ENCODE data around the gene ZFAND3. TPM values are rescaled to one million over a fixed set of nuclear protein-coding genes. Genes with fewer than 3 reads are reported as not detected.

The ZFAND3 gene
- polyA plus RNA-seq, 1 of the 3 experiments (the other 2 are of a cell fraction) = 16.7 TPM

DNA sequence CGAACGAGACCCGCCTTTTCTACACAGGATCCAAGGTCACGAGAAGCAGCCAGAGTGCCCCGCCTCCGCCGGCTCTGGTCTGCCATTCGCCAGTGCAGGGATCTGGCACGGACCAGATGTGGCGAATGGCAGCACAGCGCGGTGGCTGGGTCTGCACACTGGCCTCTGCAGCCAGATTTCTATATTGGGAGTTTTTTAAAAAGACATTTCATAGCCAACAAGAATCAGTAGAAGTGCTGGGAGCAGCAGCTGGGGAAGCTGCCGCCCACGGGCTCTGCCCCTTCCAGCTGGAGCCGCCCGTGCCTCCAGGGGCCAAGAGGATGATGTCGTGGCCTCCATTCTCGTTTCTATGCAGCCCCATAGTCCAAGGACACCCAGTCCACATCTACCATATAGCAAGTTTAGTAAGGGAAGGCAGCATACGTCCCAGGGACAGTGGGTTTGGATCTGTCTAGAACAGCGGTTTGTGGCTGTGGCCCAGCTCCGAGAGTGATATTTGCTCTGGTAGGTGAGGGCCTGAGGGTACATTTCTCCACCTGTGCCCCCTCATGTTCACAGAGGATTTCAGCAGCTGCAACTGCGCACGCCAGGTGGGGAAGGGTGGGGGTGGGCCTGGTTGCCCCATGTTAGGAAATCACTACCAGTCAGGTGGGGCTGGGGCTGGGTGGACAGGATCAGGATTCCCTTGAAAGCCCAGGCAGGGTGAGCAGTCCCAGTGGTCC is 333.7 kb downstream of the ZFAND3 start:
- peaks cover 16% of the 10 kb centered on the region for H4K20me1 ChIP-seq (ENCODE audit: insufficient read depth)
- 92% methylated on average over 18 of the region's 23 CpGs for WGBS (ENCODE audit: low lambda C conversion rate)
- H3K79me2 ChIP-seq (ENCODE audit: insufficient read depth) = no peaks in the 10 kb centered on the region; the same call in 1 of the 2 replicates
- no peaks in the 10 kb centered on the region for H3K27me3 ChIP-seq (ENCODE audit: insufficient read depth)
- H3K4me3 ChIP-seq (ENCODE audit: low read depth in 2 of 2, low read length in 1 of 2) = no peak overlapping the region
- no peak overlapping the region for H3K4me2 ChIP-seq
- H2AFZ ChIP-seq (ENCODE audit: low read depth) = no peak overlapping the region
- peaks cover 8 to 17% of the 10 kb centered on the region in 2 experiments; a peak in 2 of 4 replicates for H3K4me1 ChIP-seq (ENCODE audit: control insufficient read depth in 1 of 2, insufficient read depth in 2 of 2, low read depth in 1 of 2, low read length in 1 of 2)
- no peak overlapping the region; a peak in 1 of 4 replicates for H3K27ac ChIP-seq (ENCODE audit: low read depth in 2 of 2, low read length in 1 of 2)
- H3K9ac ChIP-seq = no peak overlapping the region
- no peaks in the 10 kb centered on the region for H3K9me3 ChIP-seq
- ChIA-PET POLR2A (interaction anchor here (0.6 kb wide), 1 partner anchor 333 kb away, joined by 3 read pairs; no protein-coding TSS in a partner anchor), CTCF (interaction anchor here (1.0 to 1.1 kb wide), 3 partner anchors 42 to 417 kb away, joined by 3 to 4 read pairs (median 3); no protein-coding TSS in a partner anchor)
- no peak for DNase-seq
- H3K9me2 ChIP-seq = no peaks in the 10 kb centered on the region
- no peaks in the 10 kb centered on the region for H3F3A ChIP-seq (replicated peaks; ENCODE audit: insufficient read depth)
- TF ChIP-seq POLR2AphosphoS5 (IDR thresholded peaks at IDR 0.05; ENCODE audit: low read depth, low read length) (no peak), FOXJ3 (CRISPR knock-in tag; IDR thresholded peaks at IDR 0.05) (no peak), RCOR1 (IDR thresholded peaks at IDR 0.05; ENCODE audit: low read length) (no peak), TAF1 (IDR thresholded peaks at IDR 0.05; ENCODE audit: borderline replicate concordance, low read depth, low read length) (no peak), RAD21 (IDR thresholded peaks at IDR 0.05; ENCODE audit: low read length) (no peak)
- TF ChIP-seq, protein P1, sequence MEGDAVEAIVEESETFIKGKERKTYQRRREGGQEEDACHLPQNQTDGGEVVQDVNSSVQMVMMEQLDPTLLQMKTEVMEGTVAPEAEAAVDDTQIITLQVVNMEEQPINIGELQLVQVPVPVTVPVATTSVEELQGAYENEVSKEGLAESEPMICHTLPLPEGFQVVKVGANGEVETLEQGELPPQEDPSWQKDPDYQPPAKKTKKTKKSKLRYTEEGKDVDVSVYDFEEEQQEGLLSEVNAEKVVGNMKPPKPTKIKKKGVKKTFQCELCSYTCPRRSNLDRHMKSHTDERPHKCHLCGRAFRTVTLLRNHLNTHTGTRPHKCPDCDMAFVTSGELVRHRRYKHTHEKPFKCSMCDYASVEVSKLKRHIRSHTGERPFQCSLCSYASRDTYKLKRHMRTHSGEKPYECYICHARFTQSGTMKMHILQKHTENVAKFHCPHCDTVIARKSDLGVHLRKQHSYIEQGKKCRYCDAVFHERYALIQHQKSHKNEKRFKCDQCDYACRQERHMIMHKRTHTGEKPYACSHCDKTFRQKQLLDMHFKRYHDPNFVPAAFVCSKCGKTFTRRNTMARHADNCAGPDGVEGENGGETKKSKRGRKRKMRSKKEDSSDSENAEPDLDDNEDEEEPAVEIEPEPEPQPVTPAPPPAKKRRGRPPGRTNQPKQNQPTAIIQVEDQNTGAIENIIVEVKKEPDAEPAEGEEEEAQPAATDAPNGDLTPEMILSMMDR (IDR thresholded peaks at IDR 0.05) = no peak
- TF ChIP-seq, protein P2, sequence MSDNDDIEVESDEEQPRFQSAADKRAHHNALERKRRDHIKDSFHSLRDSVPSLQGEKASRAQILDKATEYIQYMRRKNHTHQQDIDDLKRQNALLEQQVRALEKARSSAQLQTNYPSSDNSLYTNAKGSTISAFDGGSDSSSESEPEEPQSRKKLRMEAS (IDR thresholded peaks at IDR 0.05; ENCODE audit: low read depth) = no peak
- TF ChIP-seq, protein P3, sequence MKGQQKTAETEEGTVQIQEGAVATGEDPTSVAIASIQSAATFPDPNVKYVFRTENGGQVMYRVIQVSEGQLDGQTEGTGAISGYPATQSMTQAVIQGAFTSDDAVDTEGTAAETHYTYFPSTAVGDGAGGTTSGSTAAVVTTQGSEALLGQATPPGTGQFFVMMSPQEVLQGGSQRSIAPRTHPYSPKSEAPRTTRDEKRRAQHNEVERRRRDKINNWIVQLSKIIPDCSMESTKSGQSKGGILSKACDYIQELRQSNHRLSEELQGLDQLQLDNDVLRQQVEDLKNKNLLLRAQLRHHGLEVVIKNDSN (IDR thresholded peaks at IDR 0.05; ENCODE audit: borderline replicate concordance, low read depth) = no peak
- TF ChIP-seq, protein P4, sequence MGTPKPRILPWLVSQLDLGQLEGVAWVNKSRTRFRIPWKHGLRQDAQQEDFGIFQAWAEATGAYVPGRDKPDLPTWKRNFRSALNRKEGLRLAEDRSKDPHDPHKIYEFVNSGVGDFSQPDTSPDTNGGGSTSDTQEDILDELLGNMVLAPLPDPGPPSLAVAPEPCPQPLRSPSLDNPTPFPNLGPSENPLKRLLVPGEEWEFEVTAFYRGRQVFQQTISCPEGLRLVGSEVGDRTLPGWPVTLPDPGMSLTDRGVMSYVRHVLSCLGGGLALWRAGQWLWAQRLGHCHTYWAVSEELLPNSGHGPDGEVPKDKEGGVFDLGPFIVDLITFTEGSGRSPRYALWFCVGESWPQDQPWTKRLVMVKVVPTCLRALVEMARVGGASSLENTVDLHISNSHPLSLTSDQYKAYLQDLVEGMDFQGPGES (IDR thresholded peaks at IDR 0.05; ENCODE audit: low read depth, low read length) = no peak
- peaks cover 6 to 20% of the 10 kb centered on the region in 2 experiments for H3K36me3 ChIP-seq (replicated peaks in 1 of 2; ENCODE audit: control insufficient read depth in 1 of 2, insufficient read depth in 2 of 2, low read length in 1 of 2)

DNA sequence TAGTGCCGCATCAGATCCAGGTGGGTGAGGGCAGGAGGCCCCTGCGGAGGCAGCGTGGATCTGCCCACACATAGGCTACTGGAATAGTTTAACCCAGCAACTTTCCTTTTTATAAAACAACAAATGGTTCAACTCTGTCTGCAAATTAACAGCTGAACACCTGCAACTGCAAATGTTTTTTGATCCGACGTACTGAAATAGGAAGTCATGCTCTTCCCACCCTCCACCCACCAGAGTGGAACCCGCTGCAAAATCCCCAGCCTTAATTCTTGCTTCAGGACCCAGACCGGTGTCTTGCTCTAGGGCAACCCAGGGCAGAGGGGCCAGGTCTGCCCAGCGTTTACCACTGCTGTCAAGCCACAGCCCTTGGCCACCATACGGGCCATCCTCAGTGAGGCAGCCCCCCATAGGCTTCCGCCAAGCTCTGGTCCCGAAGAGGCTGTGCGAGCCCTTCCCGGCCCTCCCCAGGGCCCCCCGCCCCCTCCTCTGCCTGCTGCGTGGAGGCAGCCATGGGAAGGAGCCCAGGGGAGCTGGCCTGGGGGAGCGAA is 334.3 kb downstream of the ZFAND3 start:
- no peak overlapping the region for H3K9ac ChIP-seq
- peaks cover 15% of the 10 kb centered on the region for H4K20me1 ChIP-seq (ENCODE audit: insufficient read depth)
- H3K4me2 ChIP-seq = no peak overlapping the region
- no peaks in the 10 kb centered on the region for H3K9me2 ChIP-seq
- H3K27me3 ChIP-seq (ENCODE audit: insufficient read depth) = no peaks in the 10 kb centered on the region
- no peak overlapping the region; a peak in 1 of 4 replicates for H3K27ac ChIP-seq (ENCODE audit: low read depth in 2 of 2, low read length in 1 of 2)
- POLR2A ChIA-PET = interaction anchor here (0.6 kb wide), 1 partner anchor 333 kb away, joined by 3 read pairs; no protein-coding TSS in a partner anchor
- no peaks in the 10 kb centered on the region for H3K9me3 ChIP-seq
- H3K4me3 ChIP-seq (ENCODE audit: low read depth in 2 of 2, low read length in 1 of 2) = no peak overlapping the region
- CTCF ChIA-PET = interaction anchor here (1.0 to 1.1 kb wide), 3 partner anchors 41 to 417 kb away, joined by 3 to 4 read pairs (median 3); no protein-coding TSS in a partner anchor
- peaks cover 5 to 14% of the 10 kb centered on the region in 2 experiments; a peak in 2 of 4 replicates for H3K4me1 ChIP-seq (ENCODE audit: control insufficient read depth in 1 of 2, insufficient read depth in 2 of 2, low read depth in 1 of 2, low read length in 1 of 2)
- H2AFZ ChIP-seq (ENCODE audit: low read depth) = no peak overlapping the region
- no peaks in the 10 kb centered on the region for H3F3A ChIP-seq (replicated peaks; ENCODE audit: insufficient read depth)
- 83% methylated on average over 5 of the region's 16 CpGs for WGBS (ENCODE audit: low lambda C conversion rate)
- no peaks in the 10 kb centered on the region; the same call in 1 of the 2 replicates for H3K79me2 ChIP-seq (ENCODE audit: insufficient read depth)
- DNase-seq = no peak
- peaks cover 6 to 20% of the 10 kb centered on the region in 2 experiments for H3K36me3 ChIP-seq (replicated peaks in 1 of 2; ENCODE audit: control insufficient read depth in 1 of 2, insufficient read depth in 2 of 2, low read length in 1 of 2)
- TF ChIP-seq, protein P4 (IDR thresholded peaks at IDR 0.05; ENCODE audit: low read depth, low read length) = no peak
- no peak for TF ChIP-seq FOSL2 (IDR thresholded peaks at IDR 0.05; ENCODE audit: borderline replicate concordance, low read depth)
- TF ChIP-seq NFIC (IDR thresholded peaks at IDR 0.05; ENCODE audit: borderline replicate concordance) = no peak
- TF ChIP-seq, protein P5, sequence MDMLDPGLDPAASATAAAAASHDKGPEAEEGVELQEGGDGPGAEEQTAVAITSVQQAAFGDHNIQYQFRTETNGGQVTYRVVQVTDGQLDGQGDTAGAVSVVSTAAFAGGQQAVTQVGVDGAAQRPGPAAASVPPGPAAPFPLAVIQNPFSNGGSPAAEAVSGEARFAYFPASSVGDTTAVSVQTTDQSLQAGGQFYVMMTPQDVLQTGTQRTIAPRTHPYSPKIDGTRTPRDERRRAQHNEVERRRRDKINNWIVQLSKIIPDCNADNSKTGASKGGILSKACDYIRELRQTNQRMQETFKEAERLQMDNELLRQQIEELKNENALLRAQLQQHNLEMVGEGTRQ (IDR thresholded peaks at IDR 0.05; ENCODE audit: borderline replicate concordance, low read depth, low read length) = no peak
- TF ChIP-seq NRF1 (IDR thresholded peaks at IDR 0.05; ENCODE audit: low read depth, low read length) = no peak
- TF ChIP-seq GABPA (IDR thresholded peaks at IDR 0.05; ENCODE audit: low read depth) = no peak
- TF ChIP-seq MEF2A (IDR thresholded peaks at IDR 0.05; ENCODE audit: borderline replicate concordance, low read depth) = no peak
- TF ChIP-seq JUND (IDR thresholded peaks at IDR 0.05) = no peak
- no peak for TF ChIP-seq RAD21 (IDR thresholded peaks at IDR 0.05; ENCODE audit: low read length)
- no peak for TF ChIP-seq SIN3A (IDR thresholded peaks at IDR 0.05; ENCODE audit: borderline replicate concordance, low read depth, low read length)

All from SK-N-SH (cell line).